Measurements from ENCODE around the gene LYPD6.
"Not testable (repeated sequence)": the region's sequence is repeated elsewhere in the genome, so short reads cannot be mapped to it uniquely, and the experiment has no call there.

LYPD6 gene

GRCh38 chr2:149458502-149458901 lies 128.1 kb downstream of the LYPD6 start:
- DNase-seq = no peak

- no peak for DNase-seq
Measured at GRCh38 chr2:149463328-149464002, 133.1 kb downstream of the LYPD6 start.

DNA sequence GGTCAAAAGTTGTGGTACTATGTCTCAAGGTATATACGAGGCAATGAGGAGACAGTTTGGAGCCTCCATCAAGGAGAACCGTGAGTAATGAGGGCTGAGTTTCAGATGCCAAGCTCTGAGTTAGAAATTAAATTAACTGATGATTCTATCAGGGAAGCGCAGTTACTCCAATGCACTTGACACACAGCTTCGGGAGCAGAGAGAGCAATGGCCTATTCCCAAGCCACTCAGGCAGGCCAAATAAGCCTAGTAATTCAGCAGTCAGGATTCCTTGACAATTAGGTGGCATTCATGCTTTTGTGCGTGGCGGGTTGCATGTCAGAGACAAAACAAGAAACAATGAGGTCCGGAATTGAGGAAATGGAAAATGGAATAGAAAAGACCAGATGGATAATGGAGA lies 134.0 kb downstream of the LYPD6 start:
- no peak for DNase-seq

DNA sequence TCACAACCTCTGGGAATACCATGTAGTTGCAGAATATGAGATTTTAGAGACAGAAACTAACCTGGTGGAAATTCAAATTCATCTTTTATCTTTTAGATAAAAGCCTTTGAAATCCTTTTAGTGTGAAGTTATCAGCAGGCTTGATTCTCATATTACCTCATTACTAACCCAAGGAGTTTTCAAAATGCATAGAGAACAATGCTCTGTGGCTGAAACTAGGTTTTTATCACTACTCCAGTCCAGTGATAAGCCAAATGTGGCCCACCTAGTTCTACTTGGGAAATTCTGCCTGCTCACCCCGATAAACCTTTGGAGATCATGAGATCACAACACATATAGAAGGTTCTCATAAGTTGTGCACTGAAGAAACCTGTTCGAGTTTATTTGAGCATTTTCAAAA lies 135.5 kb downstream of the LYPD6 start:
- no peak for DNase-seq

DNA sequence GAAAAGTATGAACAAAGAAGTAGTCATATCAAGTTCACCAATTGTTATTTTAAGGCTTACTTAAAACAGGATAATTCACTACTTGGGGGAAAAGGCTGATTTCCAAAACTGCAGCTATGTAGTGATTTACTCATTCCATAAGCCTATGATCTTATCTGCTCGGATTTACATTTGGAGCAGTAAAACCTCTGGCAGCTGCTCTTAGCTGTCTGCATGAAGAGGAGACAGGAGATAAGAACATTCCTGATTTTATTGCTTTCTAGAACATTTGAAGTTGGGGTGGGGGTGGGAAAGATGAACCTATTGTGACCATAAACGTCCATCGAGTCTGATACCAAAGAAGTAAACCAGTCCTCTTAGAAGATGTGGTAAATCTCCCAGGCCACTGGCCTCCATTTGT lies 136.2 kb downstream of the LYPD6 start:
- no peak for DNase-seq

- DNase-seq = no peak
Measured at GRCh38 chr2:149467436-149467835, 137.0 kb downstream of the LYPD6 start.

DNA sequence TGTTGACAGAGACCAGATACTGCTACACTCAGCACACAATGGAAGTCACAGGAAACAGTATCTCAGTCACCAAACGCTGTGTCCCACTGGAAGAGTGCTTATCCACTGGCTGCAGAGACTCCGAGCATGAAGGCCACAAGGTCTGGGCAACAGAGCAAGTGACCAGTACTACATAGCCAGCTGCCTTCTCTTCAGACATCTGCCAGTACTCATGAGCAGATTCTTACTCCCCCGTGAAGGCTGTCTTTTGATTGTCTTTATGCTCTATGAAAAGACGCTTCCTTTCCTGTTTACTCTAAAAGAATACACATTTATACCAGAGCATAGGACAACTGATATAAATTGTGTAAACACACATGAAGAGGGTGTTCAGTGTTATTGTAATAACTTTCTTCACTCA lies 138.2 kb downstream of the LYPD6 start:
- no peak for DNase-seq

- no peak for DNase-seq
Measured at GRCh38 chr2:149470046-149470445, 139.7 kb downstream of the LYPD6 start.

DNA sequence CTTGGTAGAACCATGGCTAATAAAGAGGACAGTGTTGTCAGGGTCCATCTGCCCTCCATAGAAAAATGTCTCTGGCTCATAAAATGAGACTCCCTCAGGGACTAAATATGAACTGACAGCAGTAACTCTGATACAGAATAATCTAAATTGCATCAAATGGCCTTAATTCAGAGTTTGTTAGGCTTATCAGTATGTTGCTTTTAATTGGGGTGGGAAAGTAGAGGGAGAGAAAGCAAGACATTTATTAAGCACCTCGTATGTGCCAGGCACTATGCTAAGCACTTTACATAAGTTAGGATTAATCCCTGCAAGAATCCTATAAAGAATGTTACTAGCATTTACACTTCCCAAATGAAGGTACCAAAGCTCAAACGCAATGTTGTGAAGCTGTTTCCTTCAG lies 142.0 kb downstream of the LYPD6 start:
- no peak for DNase-seq

GRCh38 chr2:149473068-149473467 lies 142.7 kb downstream of the LYPD6 start:
- DNase-seq = no peak

DNA sequence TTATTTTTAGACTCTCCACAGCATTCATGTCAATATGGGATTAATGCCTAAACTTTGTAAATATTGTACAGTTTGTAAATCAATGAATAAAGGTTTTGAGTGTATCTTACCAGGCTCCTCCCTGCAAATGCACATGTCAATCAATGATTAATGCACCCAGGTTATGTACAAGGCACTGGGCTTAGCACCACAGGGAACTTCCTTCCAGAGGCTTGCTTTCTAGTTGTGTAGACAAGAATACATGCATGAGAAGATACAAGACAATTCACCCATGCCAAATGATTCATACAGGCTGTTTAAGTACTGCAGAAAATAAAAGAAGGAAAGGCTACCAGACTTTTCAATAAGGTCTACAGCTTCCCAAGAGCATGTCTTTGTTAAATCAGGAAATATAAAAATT lies 143.1 kb downstream of the LYPD6 start:
- DNase-seq = no peak

GRCh38 chr2:149483004-149483605 lies 152.7 kb downstream of the LYPD6 start:
- no peak for DNase-seq

- no peak for DNase-seq
Measured at GRCh38 chr2:149486664-149487063, 156.3 kb downstream of the LYPD6 start.

DNA sequence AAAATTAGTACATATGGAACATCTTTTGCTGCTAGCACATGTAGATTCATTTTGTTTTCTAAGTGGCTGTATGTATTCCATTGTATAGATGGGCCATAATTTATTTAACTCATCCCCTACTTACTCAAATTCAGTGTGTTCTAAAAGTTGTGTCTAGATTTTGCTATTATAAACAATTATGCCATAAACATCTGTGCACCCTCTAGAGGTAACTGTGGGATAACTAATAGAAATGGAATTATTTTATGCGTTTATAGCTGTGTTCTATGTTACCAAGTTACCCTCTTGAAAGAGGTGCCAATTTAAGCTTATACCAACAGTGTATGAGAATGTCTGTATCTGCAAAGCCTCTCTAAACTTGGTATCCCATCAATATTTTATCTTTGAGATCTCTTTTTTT lies 156.8 kb downstream of the LYPD6 start:
- no peak for DNase-seq

DNA sequence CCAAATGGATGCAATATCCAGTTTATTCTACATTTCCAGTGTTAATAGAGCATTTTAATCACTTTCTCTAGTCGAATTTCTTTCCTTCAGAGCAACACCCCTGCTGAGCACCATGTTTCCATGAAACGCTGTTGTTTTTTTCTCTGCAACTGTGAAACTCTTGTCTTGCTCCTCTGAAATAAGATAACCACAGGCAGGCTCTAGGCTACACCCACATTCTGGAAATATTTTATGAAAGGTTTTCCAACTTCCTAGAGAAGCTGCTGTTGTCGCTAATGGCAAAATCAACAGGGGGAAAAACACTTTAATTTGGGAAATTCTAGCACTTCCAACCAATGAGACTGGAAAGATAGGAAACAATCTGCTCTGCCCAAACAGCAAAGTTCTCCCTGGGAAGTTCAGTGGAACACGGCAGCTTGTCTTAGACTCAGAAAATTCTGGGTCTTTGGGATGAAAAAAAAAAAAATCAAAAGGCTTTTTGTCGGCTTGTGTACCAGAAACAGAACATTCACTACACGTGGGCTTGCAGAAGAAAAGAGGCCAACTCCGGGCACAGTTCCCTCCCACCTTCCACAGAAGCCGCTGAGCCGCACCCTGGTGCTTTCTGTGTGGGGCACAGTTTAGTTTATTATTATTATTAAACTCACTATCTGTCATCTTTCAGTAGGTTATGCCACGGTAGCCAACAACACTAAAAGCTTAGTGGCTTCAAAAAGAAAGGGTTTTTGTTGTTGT lies 158.5 kb downstream of the LYPD6 start:
- no peak for DNase-seq

DNA sequence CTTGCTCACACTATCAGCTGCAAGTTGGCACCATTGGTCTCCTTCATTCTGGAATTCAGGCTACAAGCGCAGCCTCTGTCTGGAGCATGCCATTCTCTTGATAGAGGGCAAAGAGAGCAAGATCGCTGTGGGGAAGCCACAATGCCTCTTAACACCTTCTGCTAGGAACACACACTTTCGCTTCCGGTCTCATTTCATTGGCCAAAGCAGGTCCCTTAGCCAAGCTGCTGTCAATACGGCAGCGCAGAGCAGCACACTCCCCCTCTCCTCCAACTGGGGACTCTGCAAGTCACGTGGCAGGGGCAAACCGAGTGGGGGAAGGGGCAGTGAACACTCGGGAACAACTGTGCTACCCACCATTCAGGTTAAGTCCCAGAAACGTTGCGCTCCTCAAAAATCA lies 159.1 kb downstream of the LYPD6 start:
- DNase-seq = no peak

- no peak for DNase-seq
Measured at GRCh38 chr2:149490296-149490695, 159.9 kb downstream of the LYPD6 start.

DNA sequence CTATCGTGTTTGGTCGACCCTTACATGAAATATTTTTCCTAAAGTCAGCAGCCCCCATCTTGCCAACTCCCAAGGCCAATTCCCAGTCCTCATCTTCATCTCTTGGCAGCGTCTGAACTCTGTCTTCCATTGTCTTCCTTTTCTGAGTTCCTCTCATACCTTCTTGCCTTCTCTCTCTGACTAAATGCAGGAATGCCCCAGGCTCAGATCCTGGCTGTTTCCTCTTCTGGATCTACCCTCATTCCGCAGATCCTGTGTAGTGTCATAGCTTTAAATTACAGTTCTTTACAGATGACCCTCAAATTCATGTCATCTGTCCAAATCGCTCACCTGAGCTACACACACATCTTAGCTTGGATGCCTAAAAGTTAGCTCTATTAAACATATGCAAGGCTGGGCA lies 162.5 kb downstream of the LYPD6 start:
- no peak for DNase-seq

GRCh38 chr2:149499204-149499603 lies 168.8 kb downstream of the LYPD6 start:
- DNase-seq = not testable (repeated sequence)

DNA sequence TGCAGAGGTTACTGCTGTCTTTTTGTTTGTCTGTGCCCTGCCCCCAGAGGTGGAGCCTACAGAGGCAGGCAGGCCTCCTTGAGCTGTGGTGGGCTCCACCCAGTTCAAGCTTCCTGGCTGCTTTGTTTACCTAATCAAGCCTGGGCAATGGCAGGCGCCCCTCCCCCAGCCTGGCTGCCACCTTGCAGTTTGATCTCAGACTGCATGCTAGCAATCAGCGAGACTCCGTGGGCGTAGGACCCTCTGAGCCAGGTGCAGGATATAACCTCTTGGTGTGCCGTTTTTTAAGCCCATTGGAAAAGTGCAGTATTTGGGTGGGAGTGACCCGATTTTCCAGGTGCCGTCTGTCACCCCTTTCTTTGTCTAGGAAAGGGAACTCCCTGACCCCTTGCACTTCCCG lies 176.4 kb downstream of the LYPD6 start:
- DNase-seq = not testable (repeated sequence)

- DNase-seq = no peak
Measured at GRCh38 chr2:149507974-149508373, 177.6 kb downstream of the LYPD6 start.

DNA sequence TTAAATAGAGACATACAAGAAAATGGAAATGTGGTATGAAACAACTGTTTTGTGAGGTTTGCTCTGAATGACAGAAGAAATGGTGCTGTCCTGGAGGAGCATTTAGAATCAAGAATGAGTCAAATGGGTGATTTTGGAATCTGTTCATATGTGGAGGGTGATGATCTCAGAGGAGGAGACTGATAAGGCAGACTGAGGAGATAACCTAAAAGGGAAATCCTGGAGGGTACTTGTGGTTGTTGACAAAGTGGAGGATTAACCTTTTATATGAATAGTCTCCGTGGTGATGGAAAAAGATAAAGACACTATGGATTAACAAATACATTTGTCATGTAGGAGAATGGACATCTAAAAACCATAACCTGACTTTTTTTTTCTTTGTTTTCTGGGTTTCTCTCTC lies 183.1 kb downstream of the LYPD6 start:
- no peak for DNase-seq
